H1 (cell line): ENCODE results near the gene TCEANC2. TPM values are rescaled to one million over a fixed set of nuclear protein-coding genes. Genes with fewer than 3 reads are reported as not detected.

Experiments used
- CTCF ChIA-PET: fragments of 300-600 bp; sonication (Branson Sonifier 250); formaldehyde crosslinking; loops from one replicate; lab custom pipeline; 2021; ENCODE audit not compliant: partially characterized antibody; lab: Charles Lee
- POLR2A ChIA-PET: fragments of 300-600 bp; sonication (Branson Sonifier 250); formaldehyde crosslinking; loops from one replicate; lab custom pipeline; 2021; ENCODE audit warnings: inconsistent platforms; ENCODE audit not compliant: partially characterized antibody; lab: Charles Lee
- DNase-seq, 2 experiments: peaks; one replicate each; pipeline versions ENCODE4 v3.0.0 to v3.0.0-alpha.2; 2010 to 2022; ENCODE audit warnings: low spot score in 2 of 2, low read depth in 1 of 2, mixed read lengths in 1 of 2
- FAIRE-seq: peaks from 2 replicates; lab custom pipeline; 2011; peaks lifted over from hg19 to GRCh38; lab: Jason Lieb, UNC
- H2AFZ ChIP-seq: 2 replicates; pipeline ENCODE4 v1.8.1; 2012; ENCODE audit warnings: low read length, inconsistent platforms
- H2AK5ac ChIP-seq: 2 replicates; pipeline ENCODE4 v1.6.1; 2013; ENCODE audit warnings: low read depth, low read length
- H2BK120ac ChIP-seq: replicated peaks from 2 replicates; pipeline ENCODE3; 2013; ENCODE audit warnings: low read depth, low read length, inconsistent platforms
- H2BK12ac ChIP-seq: 2 replicates; pipeline ENCODE4 v1.6.1; 2013; ENCODE audit warnings: low read depth, low read length
- H2BK15ac ChIP-seq: 2 replicates; pipeline ENCODE4 v1.6.1; 2013; ENCODE audit warnings: low read length
- H2BK20ac ChIP-seq: 2 replicates; pipeline ENCODE4 v1.6.1; 2013; ENCODE audit warnings: low read length
- H2BK5ac ChIP-seq: 2 replicates; pipeline ENCODE4 v1.6.1; 2013; ENCODE audit warnings: low read depth, low read length
- H3K14ac ChIP-seq: 2 replicates; pipeline ENCODE4 v1.6.1; 2013; ENCODE audit warnings: inconsistent platforms; ENCODE audit not compliant: insufficient read length
- H3K18ac ChIP-seq: 2 replicates; pipeline ENCODE4 v1.6.1; 2013; ENCODE audit warnings: low read length; ENCODE audit errors: extremely low read depth
- H3K23ac ChIP-seq: 2 replicates; pipeline ENCODE4 v1.6.1; 2013; ENCODE audit warnings: inconsistent platforms; ENCODE audit not compliant: insufficient read length
- H3K23me2 ChIP-seq: 2 replicates; pipeline ENCODE4 v1.6.1; 2013; ENCODE audit warnings: low read depth, low read length
- H3K27ac ChIP-seq: 2 replicates; pipeline ENCODE4 v1.6.1; 2011; ENCODE audit warnings: low read depth, low read length, inconsistent platforms
- H3K27me3 ChIP-seq, 4 experiments: replicated peaks in 1 of 4; 1 replicate in 1 of 4; 2 replicates in 3 of 4; pipeline versions ENCODE4 v1.6.1 to v1.8.1; 2011 to 2013; ENCODE audit warnings: low read length in 3 of 4, mild to moderate bottlenecking in 3 of 4, inconsistent platforms in 2 of 4, mixed read lengths in 2 of 4, moderate library complexity in 1 of 4; ENCODE audit not compliant: control insufficient read depth in 3 of 4, insufficient read depth in 3 of 4; ENCODE audit errors: extremely low read depth in 1 of 4
- H3K36me3 ChIP-seq, 4 experiments: 2 replicates each; pipeline versions ENCODE4 v1.6.1 to v1.8.1; 2011 to 2013; ENCODE audit warnings: mild to moderate bottlenecking in 4 of 4, low read length in 3 of 4, moderate library complexity in 2 of 4, control low read depth in 1 of 4, inconsistent platforms in 1 of 4; ENCODE audit not compliant: insufficient read depth in 4 of 4, control insufficient read depth in 2 of 4
- H3K4ac ChIP-seq: replicated peaks from 2 replicates; pipeline ENCODE3; 2013; ENCODE audit warnings: low read length, low read depth, mixed read lengths, inconsistent platforms; ENCODE audit not compliant: insufficient read length
- H3K4me1 ChIP-seq, 4 experiments: replicated peaks in 1 of 4; 1 replicate in 1 of 4; 2 replicates in 3 of 4; pipeline versions ENCODE4 v1.6.1 to v1.8.1; 2011 to 2013; ENCODE audit warnings: low read length in 3 of 4, inconsistent platforms in 2 of 4, mixed read lengths in 1 of 4; ENCODE audit not compliant: insufficient read depth in 4 of 4, control insufficient read depth in 3 of 4
- H3K4me2 ChIP-seq, 2 experiments: 2 replicates each; pipeline versions ENCODE4 v1.6.1 to v1.8.1; 2011 to 2013; ENCODE audit warnings: low read depth in 2 of 2, low read length in 2 of 2, control low read depth in 1 of 2, inconsistent platforms in 1 of 2, mild to moderate bottlenecking in 1 of 2; ENCODE audit not compliant: insufficient read depth in 1 of 2
- H3K4me3 ChIP-seq, 4 experiments: fragments of 200-600, 300-600 bp in 1 of 4; sonication (generic), shearing (Covaris generic), sonication (Bioruptor Twin) in 1 of 4; 2 replicates each; pipeline versions ENCODE4 v1.5.1 to v1.8.1; 2011 to 2016; ENCODE audit warnings: low read length in 4 of 4, low read depth in 3 of 4, control low read depth in 2 of 4, inconsistent platforms in 2 of 4, mild to moderate bottlenecking in 2 of 4, mixed read lengths in 1 of 4, moderate library complexity in 1 of 4; ENCODE audit not compliant: insufficient read depth in 2 of 4; ENCODE audit errors: extremely low read depth in 1 of 4
- H3K56ac ChIP-seq: replicated peaks from 2 replicates; pipeline ENCODE3; 2013; ENCODE audit warnings: low read depth, mild to moderate bottlenecking, mixed read lengths, low read length, inconsistent platforms; ENCODE audit not compliant: insufficient read length
- H3K79me1 ChIP-seq: 2 replicates; pipeline ENCODE4 v1.6.1; 2013; ENCODE audit warnings: low read depth, low read length, control low read depth
- H3K79me2 ChIP-seq, 2 experiments: 2 replicates each; pipeline versions ENCODE4 v1.6.1 to v1.8.1; 2012 to 2013; ENCODE audit warnings: low read length in 2 of 2, mild to moderate bottlenecking in 2 of 2, inconsistent platforms in 1 of 2; ENCODE audit not compliant: insufficient read depth in 2 of 2, control insufficient read depth in 1 of 2
- H3K9ac ChIP-seq, 4 experiments: replicated peaks in 1 of 4; 1 replicate in 1 of 4; 2 replicates in 3 of 4; pipeline versions ENCODE4 v1.6.1 to v1.8.1; 2011 to 2013; ENCODE audit warnings: low read depth in 3 of 4, low read length in 3 of 4, control low read depth in 2 of 4, mild to moderate bottlenecking in 2 of 4, moderate library complexity in 2 of 4, inconsistent platforms in 1 of 4; ENCODE audit errors: extremely low read depth in 1 of 4
- H3K9me3 ChIP-seq, 2 experiments: 2 replicates each; pipeline versions ENCODE4 v1.6.1 to v1.8.1; 2012 to 2013; ENCODE audit warnings: mild to moderate bottlenecking in 2 of 2, moderate library complexity in 2 of 2, control low read depth in 1 of 2, inconsistent platforms in 1 of 2, low read depth in 1 of 2, low read length in 1 of 2, mixed read lengths in 1 of 2; ENCODE audit not compliant: insufficient read depth in 2 of 2
- H4K20me1 ChIP-seq, 2 experiments: replicated peaks in 1 of 2; 2 replicates each; pipeline versions ENCODE3 to v1.8.1; 2011 to 2013; ENCODE audit warnings: inconsistent platforms in 2 of 2, low read length in 2 of 2, mild to moderate bottlenecking in 1 of 2; ENCODE audit not compliant: insufficient read depth in 2 of 2, control insufficient read depth in 1 of 2
- H4K5ac ChIP-seq: 2 replicates; pipeline ENCODE4 v1.6.1; 2013; ENCODE audit warnings: low read length, low read depth, mixed read lengths, inconsistent platforms; ENCODE audit not compliant: insufficient read length
- H4K8ac ChIP-seq: 2 replicates; pipeline ENCODE4 v1.8.0; 2013; ENCODE audit warnings: mild to moderate bottlenecking, moderate library complexity, low read length, inconsistent platforms; ENCODE audit not compliant: insufficient read depth; ENCODE audit errors: extremely low read depth
- H4K91ac ChIP-seq: replicated peaks from 2 replicates; pipeline ENCODE3; 2013; ENCODE audit warnings: low read length, mixed read lengths, inconsistent platforms; ENCODE audit not compliant: insufficient read length
- ATF2 ChIP-seq: IDR thresholded peaks from 2 replicates; pipeline ENCODE4 v1.6.1; 2012; ENCODE audit warnings: low read length, inconsistent platforms
- BCL11A ChIP-seq, 2 experiments: IDR thresholded peaks; one replicate each; pipeline ENCODE4 v1.6.1; 2011; ENCODE audit warnings: low read depth in 2 of 2, low read length in 2 of 2, mild to moderate bottlenecking in 2 of 2
- CREB1 ChIP-seq: IDR thresholded peaks from 2 replicates; pipeline ENCODE4 v1.6.1; 2012; ENCODE audit warnings: inconsistent platforms
- CTBP2 ChIP-seq: IDR thresholded peaks from 2 replicates; pipeline ENCODE4 v1.7.0; 2011; ENCODE audit warnings: borderline replicate concordance, mild to moderate bottlenecking, moderate library complexity, mixed read lengths, low read length; ENCODE audit not compliant: insufficient read depth, insufficient read length
- EZH2 ChIP-seq: fragments of 200-600 bp; sonication (generic); IDR thresholded peaks from 2 replicates; pipeline ENCODE4 v1.7.1; 2012; ENCODE audit warnings: low read depth, mild to moderate bottlenecking, moderate library complexity, low read length, inconsistent platforms; ENCODE audit not compliant: severe bottlenecking
- HDAC6 ChIP-seq: IDR thresholded peaks from one replicate; pipeline ENCODE4 v1.7.1; 2012; ENCODE audit warnings: low read depth, mild to moderate bottlenecking, inconsistent platforms, low read length, moderate library complexity
- KDM1A ChIP-seq: fragments of 200-600, 300-600 bp; sonication (generic); IDR thresholded peaks from 2 replicates; pipeline ENCODE4 v1.7.1; 2016; ENCODE audit warnings: mild to moderate bottlenecking, low read length, borderline replicate concordance
- KDM4A ChIP-seq: IDR thresholded peaks from one replicate; pipeline ENCODE4 v1.7.1; 2012; ENCODE audit warnings: low read depth, mild to moderate bottlenecking, moderate library complexity, low read length, inconsistent platforms; ENCODE audit not compliant: severe bottlenecking
- MAFK ChIP-seq: IDR thresholded peaks from 2 replicates; pipeline ENCODE4 v1.6.1; 2012; ENCODE audit warnings: low read depth, mild to moderate bottlenecking, improper control_type of control experiment, low read length
- TAF1 ChIP-seq: IDR thresholded peaks from 2 replicates; pipeline ENCODE4 v1.6.1; 2011; ENCODE audit warnings: mild to moderate bottlenecking, low read depth, low read length
- YY1 ChIP-seq: IDR thresholded peaks from 2 replicates; pipeline ENCODE4 v1.6.1; 2011; ENCODE audit warnings: low read depth, mild to moderate bottlenecking, low read length
- WGBS, 2 experiments: shearing (Covaris generic) in 1 of 2; methylation state at CpG; one replicate each; pipeline versions ENCODE4 v1.1.6 to v1.1.7; 2013 to 2015; ENCODE audit warnings: low lambda C conversion rate in 2 of 2, mixed read lengths in 2 of 2, inconsistent platforms in 1 of 2, low coverage in 1 of 2, missing lambda C conversion rate in 1 of 2; ENCODE audit not compliant: insufficient replicate concordance in 2 of 2, insufficient coverage in 1 of 2, insufficient read length in 1 of 2; ENCODE audit errors: extremely low coverage in 1 of 2, missing lambda C conversion rate in 1 of 2; 5-methylcytosine and 5-hydroxymethylcytosine counted together
- polyA plus RNA-seq, 7 experiments: library from polyadenylated mRNA; depleted of rRNA in 3 of 7; stranded (reverse) in 5 of 7; unstranded in 2 of 7; fragments of >200 nt in 5 of 7; fragments of 200-250 nt in 2 of 7; gene quantifications; 1 replicate in 5 of 7; 2 replicates in 1 of 7; 4 replicates in 1 of 7; pipeline versions ENCODE4 v1.2.1 to v1.2.3, GENCODE V29; 2011 to 2013; ENCODE audit warnings: missing spikeins in 2 of 7, mixed read lengths in 2 of 7
- total RNA-seq: library from RNA; stranded (reverse); fragmentation: NEBNext Ultra II Directional; extraction: Animal tissue kit (Norgen Biotek cat#: 25700); gene quantifications from 2 replicates; pipeline ENCODE4 v1.2.1, GENCODE V29; 2021
- TF ChIP-seq, protein P1 (sequence below): IDR thresholded peaks from 2 replicates; pipeline ENCODE4 v1.6.1; 2011; ENCODE audit warnings: low read depth, mild to moderate bottlenecking, low read length; ENCODE audit not compliant: insufficient read depth

Gene TCEANC2
- total and polyA plus RNA-seq, 2 of the 8 experiments (the other 6 are each of a cell fraction or from before 2014, with no cell fraction given): 4.2 to 8.2 TPM

- H3K4ac ChIP-seq: no peak overlapping the region
- WGBS, 2 experiments: 88% methylated on average over 2 of the region's 2 CpGs; no CpG with 5 or more reads in 1 of the 2 experiments
- no peak overlapping the region for H3K23ac ChIP-seq
- no peak overlapping the region for H3K4me2 ChIP-seq
- 0 out of 2 replicates have a peak overlapping the region, but pooled peaks have one; percentile 54 for H2BK15ac ChIP-seq
- H3K79me1 ChIP-seq: no peaks in the 10 kb centered on the region
- no peak overlapping the region for H2BK120ac ChIP-seq
- no peak overlapping the region for H4K91ac ChIP-seq
- no peaks in the 10 kb centered on the region for H3K36me3 ChIP-seq
- H3K27me3 ChIP-seq: no peaks in the 10 kb centered on the region
- no peak overlapping the region for H2BK5ac ChIP-seq
- no peak overlapping the region for H3K9ac ChIP-seq
- H3K4me1 ChIP-seq: no peaks in the 10 kb centered on the region
- no peaks in the 10 kb centered on the region for H3K23me2 ChIP-seq
- POLR2A ChIA-PET: no interaction called here
- CTCF ChIA-PET: interaction anchor here (0.9 to 8.2 kb wide), 11 partner anchors 8 to 584 kb away, joined by 3 to 65 read pairs (median 5); no protein-coding TSS in a partner anchor
- no peak overlapping the region for H3K4me3 ChIP-seq
- H3K18ac ChIP-seq: no peak overlapping the region
- DNase-seq (no peak), FAIRE-seq (no peak)
- no peaks in the 10 kb centered on the region for H3K79me2 ChIP-seq
- H2AK5ac ChIP-seq: no peak overlapping the region
- no peak overlapping the region for H3K14ac ChIP-seq
- H2BK12ac ChIP-seq: no peak overlapping the region
- H3K9me3 ChIP-seq: no peaks in the 10 kb centered on the region
- no peak overlapping the region for H4K8ac ChIP-seq
- H3K56ac ChIP-seq: no peak overlapping the region
- H2BK20ac ChIP-seq: no peak overlapping the region
- peaks cover 0 to 2% of the 10 kb centered on the region in 2 experiments for H4K20me1 ChIP-seq
- no peak overlapping the region for H4K5ac ChIP-seq
- H2AFZ ChIP-seq: no peak overlapping the region
- H3K27ac ChIP-seq: no peak overlapping the region
- TF ChIP-seq EZH2: no peak
- TF ChIP-seq KDM1A: no peak
- no peak for TF ChIP-seq KDM4A
- TF ChIP-seq HDAC6: no peak
- TF ChIP-seq TAF1: no peak
- no peak for TF ChIP-seq MAFK
- no peak for TF ChIP-seq CREB1
- TF ChIP-seq CTBP2: no peak
- TF ChIP-seq ATF2: no peak
- no peak for TF ChIP-seq BCL11A (IDR thresholded peaks at IDR 0.05; ENCODE audit: low read depth in 2 of 2, low read length in 2 of 2)
- TF ChIP-seq, protein P1, sequence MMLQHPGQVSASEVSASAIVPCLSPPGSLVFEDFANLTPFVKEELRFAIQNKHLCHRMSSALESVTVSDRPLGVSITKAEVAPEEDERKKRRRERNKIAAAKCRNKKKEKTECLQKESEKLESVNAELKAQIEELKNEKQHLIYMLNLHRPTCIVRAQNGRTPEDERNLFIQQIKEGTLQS: no peak
- no peak for TF ChIP-seq YY1
Measured at GRCh38 chr1:54080598-54081049, 27.2 kb downstream of the TCEANC2 start.
